ENCODE results near the gene ITIH3. TPM values are rescaled to one million over a fixed set of nuclear protein-coding genes. Genes with fewer than 3 reads are reported as not detected.

The ITIH3 gene
- total and polyA plus RNA-seq, 11 donors, result 0.13 to 1.6 (median 0.65) TPM

DNA sequence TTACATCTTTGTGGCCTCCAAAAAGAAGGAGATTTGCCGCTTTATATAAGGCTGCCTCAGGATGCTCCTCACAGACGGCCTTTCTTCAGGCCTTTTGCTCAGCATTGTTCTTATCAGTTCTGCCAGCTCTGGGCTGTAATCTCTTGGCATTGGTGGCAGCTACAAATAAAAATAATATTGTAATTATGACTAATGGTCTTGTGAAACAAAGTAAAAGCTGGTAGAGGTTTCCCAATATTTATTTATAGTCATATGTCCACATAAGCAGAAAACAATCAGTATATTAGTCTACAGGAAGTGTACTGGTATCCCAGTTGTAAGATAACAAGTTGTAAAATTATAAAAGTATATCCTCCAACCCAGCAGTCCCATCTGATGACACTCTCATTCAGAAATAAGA, 31.1 kb upstream of the ITIH3 start:
- peaks cover 3 to 100% (median 85%) of the 10 kb centered on the region in 9 donors for H3K36me3 ChIP-seq
- H3K27me3 ChIP-seq, result no peaks in the 10 kb centered on the region
- peak overlapping the region in 3 of 12 donors; percentile 18 to 86 (median 56) for H3K27ac ChIP-seq
- ATAC-seq, result peak in 2 of 4 donors; percentile 78 to 83
- DNase-seq, result no peak
- WGBS, 4 donors, result 58 to 76% (median 70%) methylated on average over 2 of the region's 2 CpGs
- H3K4me1 ChIP-seq, result peaks cover 0 to 22% (median 6%) of the 10 kb centered on the region in 12 donors
- no peak overlapping the region for H3K4me3 ChIP-seq
- H3K9me3 ChIP-seq, result no peaks in the 10 kb centered on the region
- intact Hi-C loops (cut with DNase I), result no loop called here
- no peak for TF ChIP-seq POLR2A (IDR thresholded peaks at IDR 0.05)
- TF ChIP-seq, protein P1, sequence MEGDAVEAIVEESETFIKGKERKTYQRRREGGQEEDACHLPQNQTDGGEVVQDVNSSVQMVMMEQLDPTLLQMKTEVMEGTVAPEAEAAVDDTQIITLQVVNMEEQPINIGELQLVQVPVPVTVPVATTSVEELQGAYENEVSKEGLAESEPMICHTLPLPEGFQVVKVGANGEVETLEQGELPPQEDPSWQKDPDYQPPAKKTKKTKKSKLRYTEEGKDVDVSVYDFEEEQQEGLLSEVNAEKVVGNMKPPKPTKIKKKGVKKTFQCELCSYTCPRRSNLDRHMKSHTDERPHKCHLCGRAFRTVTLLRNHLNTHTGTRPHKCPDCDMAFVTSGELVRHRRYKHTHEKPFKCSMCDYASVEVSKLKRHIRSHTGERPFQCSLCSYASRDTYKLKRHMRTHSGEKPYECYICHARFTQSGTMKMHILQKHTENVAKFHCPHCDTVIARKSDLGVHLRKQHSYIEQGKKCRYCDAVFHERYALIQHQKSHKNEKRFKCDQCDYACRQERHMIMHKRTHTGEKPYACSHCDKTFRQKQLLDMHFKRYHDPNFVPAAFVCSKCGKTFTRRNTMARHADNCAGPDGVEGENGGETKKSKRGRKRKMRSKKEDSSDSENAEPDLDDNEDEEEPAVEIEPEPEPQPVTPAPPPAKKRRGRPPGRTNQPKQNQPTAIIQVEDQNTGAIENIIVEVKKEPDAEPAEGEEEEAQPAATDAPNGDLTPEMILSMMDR (IDR thresholded peaks at IDR 0.05), result no peak

DNA sequence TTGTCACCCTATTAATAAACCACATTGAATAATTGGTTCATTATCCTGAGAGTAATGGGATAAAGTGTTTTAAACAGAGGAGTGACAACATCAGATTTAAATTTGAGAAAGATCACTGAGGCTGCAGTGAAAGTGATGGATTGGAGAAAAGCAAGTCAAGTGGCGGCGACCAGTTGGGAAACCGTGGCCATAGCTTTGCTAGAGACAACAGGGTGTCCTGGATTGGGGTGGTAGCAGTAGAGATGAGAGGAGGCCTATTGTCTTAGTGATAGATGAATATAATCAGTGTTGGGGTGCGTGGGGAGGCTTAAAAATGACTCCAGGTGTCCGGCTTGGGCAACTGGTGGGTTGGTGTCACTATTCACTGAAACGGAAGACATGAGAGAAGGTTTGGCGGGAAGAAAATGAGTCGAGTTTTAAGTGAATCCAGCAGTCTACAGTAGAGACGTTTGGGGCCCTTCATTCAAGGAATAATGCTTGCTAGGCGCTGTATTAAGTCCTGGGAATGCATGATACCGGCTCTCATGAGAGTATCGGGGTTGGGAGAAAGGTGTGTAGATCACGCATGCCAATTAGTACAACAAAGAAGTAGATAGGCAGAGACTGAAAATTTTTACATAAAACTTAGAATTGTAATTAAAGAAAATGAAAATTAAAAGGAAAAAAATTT, 24.7 kb upstream of the ITIH3 start:
- ATAC-seq (no peak), DNase-seq (no peak)
- no peaks in the 10 kb centered on the region for H3K27me3 ChIP-seq
- H3K4me1 ChIP-seq, result peaks cover 0 to 21% (median 10%) of the 10 kb centered on the region in 12 donors
- WGBS, 4 donors, result 20 to 27% (median 20%) methylated on average over 13 of the region's 13 CpGs
- TF ChIP-seq POLR2A (IDR thresholded peaks at IDR 0.05), result no peak
- TF ChIP-seq, protein P1 (IDR thresholded peaks at IDR 0.05), result no peak
- H3K9me3 ChIP-seq, result no peaks in the 10 kb centered on the region
- H3K27ac ChIP-seq, result peak overlapping the region in 7 of 12 donors; percentile 71 to 92 (median 82)
- H3K4me3 ChIP-seq, result peak overlapping the region; percentile 69 to 96 (median 88)
- H3K36me3 ChIP-seq, result peaks cover 0 to 36% (median 24%) of the 10 kb centered on the region in 9 donors
- intact Hi-C loops (cut with DNase I), result loop anchor here in 5 of 10 donors (5.0 to 10.0 kb wide), 6 partner anchors 62 to 305 kb away; partner anchors contain the start of genes ITIH4 (in 1 of the 5), MUSTN1 (in 1 of the 5) and STIMATE (in 1 of the 5)

DNA sequence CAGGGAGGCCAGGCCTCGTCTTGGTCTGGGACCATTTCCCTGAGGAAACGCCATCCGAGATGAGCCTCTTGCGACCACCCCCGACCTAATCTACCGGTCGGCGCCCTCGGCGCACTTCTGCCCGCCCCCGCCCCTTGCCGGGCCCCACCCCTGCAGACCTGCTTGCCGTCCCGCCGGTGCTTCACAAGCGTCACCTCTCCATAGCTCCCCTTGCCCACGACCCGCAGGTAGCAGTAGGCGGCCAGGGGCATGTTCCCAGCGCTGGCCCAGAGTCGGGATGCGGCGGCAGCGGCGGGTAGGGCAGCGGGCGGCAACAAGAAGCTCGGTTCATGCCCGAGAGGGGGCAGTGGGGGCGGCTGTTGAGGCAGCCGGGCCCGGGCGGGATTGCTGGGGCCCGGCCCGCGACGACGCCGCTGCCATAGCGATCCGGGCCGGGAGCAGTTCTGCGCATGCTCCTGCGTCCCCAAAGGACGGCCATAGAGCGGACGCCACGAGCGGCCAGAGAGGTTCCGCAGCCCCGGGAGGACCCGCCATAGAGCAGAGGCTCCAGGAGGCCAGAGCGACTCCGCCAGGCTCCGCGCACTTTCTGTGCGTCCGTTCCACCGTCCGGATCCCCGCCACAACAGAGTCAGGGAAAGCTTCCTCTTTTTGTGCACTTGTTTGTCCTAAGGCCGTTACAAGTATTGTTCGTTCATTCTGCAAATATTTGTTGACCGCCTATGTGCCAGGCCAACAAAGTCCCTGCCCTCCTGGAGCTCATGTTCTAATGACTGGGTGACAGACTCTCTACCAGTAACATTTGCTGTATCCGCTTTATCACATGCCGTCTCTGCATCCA, 23.9 kb upstream of the ITIH3 start, which contains the start of gene NEK4:
Gene NEK4 (minus strand): TSS at position 445 of the 838 bp plus-strand sequence. CDS start 194 bp downstream, at position 251.
- Histone ChIP-seq H3K4me3 (peak within 1 kb of the TSS; percentile 69 to 96 (median 88)), H3K36me3 (peaks cover 0 to 28% (median 16%) of the 10 kb centered on the region in 9 donors), H3K9me3 (no peaks in the 10 kb centered on the region), H3K27ac (peak within 1 kb of the TSS; percentile 35 to 92 (median 80)), H3K27me3 (no peaks in the 10 kb centered on the region), H3K4me1 (peaks cover 0 to 29% (median 12%) of the 10 kb centered on the region in 12 donors)
- intact Hi-C loops (cut with DNase I), result loop anchor here in 5 of 10 donors (5.0 to 10.0 kb wide), 6 partner anchors 62 to 304 kb away; partner anchors contain the start of genes ITIH4 (in 1 of the 5), MUSTN1 (in 1 of the 5) and STIMATE (in 1 of the 5)
- peak; percentile 99 to 100 (median 100) for ATAC-seq
- WGBS, 4 donors, result 0 to 1% (median 0%) methylated on average over 23 to 67 of the region's 67 CpGs
- TF ChIP-seq, protein P1 (IDR thresholded peaks at IDR 0.05), result peak in 1 of 12 donors; percentile 14
- TF ChIP-seq POLR2A (IDR thresholded peaks at IDR 0.05), result peak in 1 of 2 donors; percentile 78
- DNase-seq, result peak; percentile 93 to 98 (median 96)
